Neural progenitor cell (in vitro differentiated cells): ENCODE results near the gene RTN4RL1.

Source experiments
- CTCF ChIP-seq: fragments of 200-600 bp; sonication (generic); IDR thresholded peaks from 2 replicates; pipeline ENCODE4 v1.5.1; 2017; ENCODE audit warnings: antibody characterized with exemption, mild to moderate bottlenecking
- EZH2 ChIP-seq: fragments of 200-600 bp; sonication (generic); IDR thresholded peaks from 2 replicates; pipeline ENCODE4 v1.6.1; 2017; ENCODE audit warnings: antibody characterized with exemption, mild to moderate bottlenecking, moderate library complexity
- EZH2phosphoT487 ChIP-seq: fragments of 200-600 bp; sonication (generic); IDR thresholded peaks from 2 replicates; pipeline ENCODE4 v1.6.1; 2017; ENCODE audit warnings: antibody characterized with exemption

GRCh38 chr17:2071024-2071385, 45.9 kb upstream of the RTN4RL1 start:
- no peak for TF ChIP-seq CTCF
- TF ChIP-seq EZH2phosphoT487: no peak
- no peak for TF ChIP-seq EZH2
